Effector memory CD8-positive, alpha-beta T cell (primary cell): Measurements from ENCODE around the gene OR4B1.
"Not testable (repeated sequence)": the region's sequence is repeated elsewhere in the genome, so short reads cannot be mapped to it uniquely, and the experiment has no call there.

Source experiments
- ATAC-seq: fragments of 150-1000 bp; cut with Tn5 transposase; replicated peaks from 2 replicates; pipeline ENCODE4 v1.10.0; 2021; ENCODE audit warnings: mild to moderate bottlenecking, moderate library complexity
- DNase-seq, 3 experiments: peaks; one replicate each; pipeline ENCODE4 v3.0.0; 2021
- H3K27ac Mint-ChIP-seq, 2 donors: one replicate each; pipeline ENCODE4 v1.8.0; 2022; ENCODE audit warnings: mild to moderate bottlenecking in 2 of 2, mixed read lengths in 2 of 2, moderate library complexity in 2 of 2
- H3K27me3 Mint-ChIP-seq, 2 donors: one replicate each; pipeline ENCODE4 v1.8.0; 2022; ENCODE audit warnings: mixed read lengths in 2 of 2
- H3K36me3 Mint-ChIP-seq: one replicate; pipeline ENCODE4 v1.8.0; 2022; ENCODE audit warnings: mild to moderate bottlenecking, moderate library complexity, mixed read lengths; ENCODE audit not compliant: insufficient read depth
- H3K4me1 Mint-ChIP-seq, 2 donors: one replicate each; pipeline ENCODE4 v1.8.0; 2022; ENCODE audit warnings: low read depth in 2 of 2, mixed read lengths in 2 of 2
- H3K4me3 Mint-ChIP-seq, 2 donors: one replicate each; pipeline ENCODE4 v1.8.0; 2022; ENCODE audit warnings: mild to moderate bottlenecking in 2 of 2, mixed read lengths in 2 of 2, moderate library complexity in 2 of 2
- H3K9me3 Mint-ChIP-seq, 2 donors: one replicate each; pipeline ENCODE4 v1.8.0; 2022; ENCODE audit warnings: mixed read lengths in 2 of 2

OR4B1 gene

DNA sequence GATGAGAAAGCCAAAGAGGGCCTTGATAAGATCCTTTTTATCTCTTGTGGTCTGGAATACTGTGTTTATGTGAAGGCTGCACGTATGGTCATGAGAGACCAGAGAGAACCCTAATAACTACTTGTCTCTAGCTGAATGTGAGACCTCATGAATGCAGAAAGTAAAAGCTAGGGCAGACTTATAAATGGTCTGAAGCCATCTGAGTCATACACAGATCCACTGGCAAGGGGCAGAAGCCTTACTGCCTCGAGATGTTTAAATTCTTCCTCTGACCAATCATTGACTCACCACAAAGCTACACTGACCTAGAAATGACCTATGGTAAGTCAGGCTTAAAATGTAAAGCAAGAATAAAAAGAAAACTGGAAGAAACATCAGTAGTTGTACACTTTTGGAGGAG is 22.7 kb upstream of the OR4B1 start:
- Mint-ChIP-seq H3K27me3 (peaks cover 30 to 33% of the 10 kb centered on the region in 2 donors), H3K4me3 (no peak overlapping the region), H3K36me3 (peaks cover 4% of the 10 kb centered on the region), H3K27ac (no peak overlapping the region), H3K9me3 (peaks cover 1 to 17% of the 10 kb centered on the region in 2 donors), H3K4me1 (peaks cover 9 to 12% of the 10 kb centered on the region in 2 donors)
- ATAC-seq = no peak
- no peak for DNase-seq

- H3K4me3 Mint-ChIP-seq = no peak overlapping the region
- H3K27me3 Mint-ChIP-seq = peaks cover 30 to 31% of the 10 kb centered on the region in 2 donors
- H3K36me3 Mint-ChIP-seq = no peaks in the 10 kb centered on the region
- no peaks in the 10 kb centered on the region for H3K4me1 Mint-ChIP-seq
- no peak for ATAC-seq
- no peaks in the 10 kb centered on the region for H3K9me3 Mint-ChIP-seq
- H3K27ac Mint-ChIP-seq = no peak overlapping the region
- DNase-seq = no peak
Measured at GRCh38 chr11:48207881-48208280, 8.7 kb upstream of the OR4B1 start.

GRCh38 chr11:48210052-48210451 is 6.6 kb upstream of the OR4B1 start:
- H3K27me3 Mint-ChIP-seq = peaks cover 30 to 38% of the 10 kb centered on the region in 2 donors
- no peaks in the 10 kb centered on the region for H3K36me3 Mint-ChIP-seq
- no peaks in the 10 kb centered on the region for H3K4me1 Mint-ChIP-seq
- no peak for DNase-seq
- no peaks in the 10 kb centered on the region for H3K9me3 Mint-ChIP-seq
- no peak overlapping the region for H3K4me3 Mint-ChIP-seq
- ATAC-seq = no peak
- H3K27ac Mint-ChIP-seq = no peak overlapping the region

DNA sequence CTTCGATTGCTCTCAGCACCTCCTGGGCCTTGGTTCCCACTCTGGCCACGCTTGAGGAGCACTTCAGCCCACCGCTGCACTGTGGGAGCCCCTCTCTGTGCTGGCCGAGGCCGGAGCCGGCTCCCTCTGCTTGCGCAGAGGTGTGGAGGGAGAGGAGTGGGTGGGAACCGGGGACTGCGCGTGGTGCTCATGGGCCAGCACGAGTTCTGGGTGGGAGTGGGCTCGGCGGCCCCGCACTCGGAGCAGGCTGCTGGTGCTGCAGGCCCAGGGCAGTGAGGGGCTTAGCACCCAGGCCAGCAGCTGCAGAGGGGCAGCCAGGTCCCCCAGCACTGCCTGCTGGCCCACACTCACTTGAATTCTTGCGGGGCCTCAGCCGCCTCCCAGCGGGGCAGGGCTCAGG is 12.2 kb downstream of the OR4B1 start:
- Mint-ChIP-seq H3K4me1 (no peaks in the 10 kb centered on the region), H3K36me3 (no peaks in the 10 kb centered on the region), H3K4me3 (no peak overlapping the region), H3K27me3 (peaks cover 26 to 29% of the 10 kb centered on the region in 2 donors), H3K9me3 (peaks cover 0 to 3% of the 10 kb centered on the region in 2 donors), H3K27ac (no peak overlapping the region)
- DNase-seq (no peak), ATAC-seq (no peak)

GRCh38 chr11:48230057-48230456 is 13.4 kb downstream of the OR4B1 start:
- peaks cover 28 to 41% of the 10 kb centered on the region in 2 donors for H3K27me3 Mint-ChIP-seq
- not testable (repeated sequence) for DNase-seq, ATAC-seq, H3K9me3 Mint-ChIP-seq, H3K4me3 Mint-ChIP-seq, H3K27ac Mint-ChIP-seq, H3K36me3 Mint-ChIP-seq, H3K4me1 Mint-ChIP-seq

GRCh38 chr11:48237727-48238126 is 21.1 kb downstream of the OR4B1 start:
- Mint-ChIP-seq H3K36me3 (no peaks in the 10 kb centered on the region), H3K4me1 (peaks cover 0 to 3% of the 10 kb centered on the region in 2 donors), H3K27ac (no peak overlapping the region), H3K9me3 (peaks cover 0 to 3% of the 10 kb centered on the region in 2 donors), H3K4me3 (no peak overlapping the region), H3K27me3 (peaks cover 56 to 82% of the 10 kb centered on the region in 2 donors)
- DNase-seq = no peak
- ATAC-seq = no peak

DNA sequence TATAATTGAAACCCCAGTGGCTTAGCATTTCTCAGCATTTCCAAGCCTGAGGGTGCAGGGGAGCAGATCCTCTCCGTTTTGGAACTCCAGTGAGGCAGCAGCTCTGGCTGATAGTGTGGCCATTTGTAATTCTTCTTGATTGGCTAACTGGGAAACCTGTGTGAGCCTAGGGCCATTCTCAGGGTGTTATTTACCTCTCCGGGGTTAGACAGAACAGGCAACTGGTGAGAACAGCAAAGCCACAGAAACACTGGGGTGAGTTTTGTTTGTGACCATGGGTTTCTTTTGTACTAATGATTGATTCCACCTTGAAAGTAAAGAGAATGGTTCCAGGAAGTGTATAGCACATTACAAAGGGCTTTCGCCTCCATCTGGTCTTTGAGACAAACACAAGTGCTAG is 25.9 kb downstream of the OR4B1 start:
- no peak overlapping the region for H3K4me3 Mint-ChIP-seq
- H3K4me1 Mint-ChIP-seq = no peaks in the 10 kb centered on the region
- no peak for ATAC-seq

DNA sequence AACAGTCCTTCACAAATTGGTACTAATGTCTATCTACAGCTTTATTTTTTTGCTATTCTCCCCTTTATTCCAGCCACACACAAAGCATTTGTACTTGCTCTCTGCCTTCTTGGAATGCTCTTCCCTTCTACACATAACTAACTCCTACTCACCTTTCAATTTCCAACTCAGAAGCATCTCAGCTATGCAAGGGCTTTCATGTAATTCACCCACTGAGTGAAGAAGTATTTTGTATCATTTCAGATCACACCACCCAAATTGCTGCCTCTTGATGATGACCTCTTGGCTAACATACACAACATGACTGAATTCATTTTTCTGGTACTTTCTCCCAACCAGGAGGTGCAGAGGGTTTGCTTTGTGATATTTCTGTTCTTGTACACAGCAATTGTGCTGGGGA is 28.2 kb downstream of the OR4B1 start, which contains the start of gene OR4X2:
OR4X2 (plus strand) TSS at position 301 of the 400 bp plus-strand sequence; CDS start at position 301, 0 bp downstream.
- H3K4me1 Mint-ChIP-seq = no peaks in the 10 kb centered on the region
- H3K4me3 Mint-ChIP-seq = no peak within 1 kb of the TSS
- no peak within 1 kb of the TSS for H3K27ac Mint-ChIP-seq
- H3K36me3 Mint-ChIP-seq = peaks cover 2% of the 10 kb centered on the region
- peaks cover 33 to 47% of the 10 kb centered on the region in 2 donors for H3K27me3 Mint-ChIP-seq
- DNase-seq (no peak), ATAC-seq (no peak)
- no peaks in the 10 kb centered on the region for H3K9me3 Mint-ChIP-seq

More for the DNA sequence above, 25.9 kb downstream of the OR4B1 start:
- Mint-ChIP-seq H3K27me3 (peaks cover 49 to 64% of the 10 kb centered on the region in 2 donors), H3K27ac (no peak overlapping the region), H3K36me3 (peaks cover 2% of the 10 kb centered on the region), H3K9me3 (no peaks in the 10 kb centered on the region)
- no peak for DNase-seq

GRCh38 chr11:48248902-48249301 is 32.3 kb downstream of the OR4B1 start:
- no peaks in the 10 kb centered on the region for H3K36me3 Mint-ChIP-seq
- DNase-seq (no peak), ATAC-seq (no peak)
- peaks cover 8 to 38% of the 10 kb centered on the region in 2 donors for H3K27me3 Mint-ChIP-seq
- H3K4me1 Mint-ChIP-seq = no peaks in the 10 kb centered on the region
- H3K4me3 Mint-ChIP-seq = no peak overlapping the region
- no peaks in the 10 kb centered on the region for H3K9me3 Mint-ChIP-seq
- no peak overlapping the region for H3K27ac Mint-ChIP-seq

GRCh38 chr11:48261600-48261999 is 45.0 kb downstream of the OR4B1 start:
- no peak for DNase-seq
- H3K27me3 Mint-ChIP-seq = peaks cover 23 to 24% of the 10 kb centered on the region in 2 donors
- H3K4me3 Mint-ChIP-seq = no peak overlapping the region

DNA sequence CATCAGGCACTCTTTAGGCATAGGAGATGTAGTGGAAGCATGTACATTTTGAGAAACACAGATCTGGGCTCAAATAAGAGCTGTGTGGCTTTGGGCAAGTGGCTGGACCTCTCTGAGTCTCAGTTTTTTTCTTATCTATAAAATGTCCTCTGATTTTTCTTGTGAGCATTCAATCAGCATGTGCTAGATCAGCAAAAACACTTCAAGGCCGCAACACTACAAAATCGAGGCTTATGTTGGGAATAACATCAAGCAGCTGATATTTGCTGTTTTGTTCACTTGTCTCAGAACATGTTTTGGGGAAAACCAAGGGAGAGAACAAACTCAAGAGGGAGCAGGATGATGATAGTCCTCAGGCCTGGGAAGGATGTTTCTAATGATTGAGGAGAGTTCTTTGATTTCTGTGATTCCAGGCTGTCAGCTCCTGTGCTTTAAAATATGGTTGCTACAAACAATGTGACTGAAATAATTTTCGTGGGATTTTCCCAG is 46.9 kb downstream of the OR4B1 start, which contains the start of gene OR4X1:
OR4X1 (plus strand) TSS at position 439 of the 489 bp plus-strand sequence; CDS start at position 439, 0 bp downstream.
- Mint-ChIP-seq H3K27ac (peak within 1 kb of the TSS in 1 of 2 donors; percentile 17), H3K27me3 (peaks cover 8 to 9% of the 10 kb centered on the region in 2 donors), H3K36me3 (peaks cover 3% of the 10 kb centered on the region), H3K4me1 (peaks cover 0 to 2% of the 10 kb centered on the region in 2 donors), H3K4me3 (no peak within 1 kb of the TSS), H3K9me3 (no peaks in the 10 kb centered on the region)
- ATAC-seq = no peak
- DNase-seq = no peak

More at GRCh38 chr11:48261600-48261999, 45.0 kb downstream of the OR4B1 start:
- Mint-ChIP-seq H3K9me3 (no peaks in the 10 kb centered on the region), H3K36me3 (no peaks in the 10 kb centered on the region), H3K27ac (no peak overlapping the region), H3K4me1 (peaks cover 0 to 2% of the 10 kb centered on the region in 2 donors)
- ATAC-seq = no peak
